ENCODE data around the gene ITPR3. TPM values are rescaled to one million over a fixed set of nuclear protein-coding genes. Genes with fewer than 3 reads are reported as not detected.

Gene ITPR3
- total and polyA plus RNA-seq, 4 donors = 0.49 to 2.8 (median 0.71) TPM

GRCh38 chr6:33733709-33734007 is 112.5 kb downstream of the ITPR3 start:
- TF ChIP-seq MAX (IDR thresholded peaks at IDR 0.05) = no peak
- no peak for TF ChIP-seq FOXA1 (IDR thresholded peaks at IDR 0.05)
- H3K36me3 ChIP-seq (ENCODE audit: control insufficient read depth in 4 of 4, insufficient read depth in 3 of 4, low read depth in 1 of 4, low read length in 3 of 4) = no peaks in the 10 kb centered on the region
- H3K9me3 ChIP-seq (ENCODE audit: control insufficient read depth in 4 of 4, low read length in 3 of 4) = no peaks in the 10 kb centered on the region
- no peak overlapping the region for H3K27ac ChIP-seq (ENCODE audit: low read depth in 1 of 2, low read length in 2 of 2)
- 96% methylated on average over 8 of the region's 8 CpGs for WGBS
- H3K9ac ChIP-seq (ENCODE audit: low read depth in 1 of 2, low read length in 2 of 2) = no peak overlapping the region
- no peak for DNase-seq (ENCODE audit: low spot score)
- no peaks in the 10 kb centered on the region for H3K27me3 ChIP-seq (ENCODE audit: control insufficient read depth in 4 of 4, insufficient read depth in 4 of 4, low read length in 3 of 4)
- H3K4me1 ChIP-seq (ENCODE audit: control insufficient read depth in 4 of 4, insufficient read depth in 4 of 4, low read length in 3 of 4) = peaks cover 0 to 17% (median 5%) of the 10 kb centered on the region in 4 donors
- no peak overlapping the region for H3K4me3 ChIP-seq (ENCODE audit: low read depth in 1 of 3, low read length in 3 of 3)

GRCh38 chr6:33735216-33735615 is 114.1 kb downstream of the ITPR3 start:
- H3K4me3 ChIP-seq (ENCODE audit: low read depth in 1 of 3, low read length in 3 of 3) = no peak overlapping the region
- peaks cover 9 to 33% (median 19%) of the 10 kb centered on the region in 4 donors for H3K4me1 ChIP-seq (ENCODE audit: control insufficient read depth in 4 of 4, insufficient read depth in 4 of 4, low read length in 3 of 4)
- TF ChIP-seq SP1 (IDR thresholded peaks at IDR 0.05) (no peak), REST (IDR thresholded peaks at IDR 0.05) (no peak), NR2F2 (IDR thresholded peaks at IDR 0.05) (no peak)
- H3K36me3 ChIP-seq (ENCODE audit: control insufficient read depth in 4 of 4, insufficient read depth in 3 of 4, low read depth in 1 of 4, low read length in 3 of 4) = no peaks in the 10 kb centered on the region
- H3K9ac ChIP-seq (ENCODE audit: low read depth in 1 of 2, low read length in 2 of 2) = no peak overlapping the region
- no peak for DNase-seq (ENCODE audit: low spot score)
- no peaks in the 10 kb centered on the region for H3K27me3 ChIP-seq (ENCODE audit: control insufficient read depth in 4 of 4, insufficient read depth in 4 of 4, low read length in 3 of 4)
- no peaks in the 10 kb centered on the region for H3K9me3 ChIP-seq (ENCODE audit: control insufficient read depth in 4 of 4, low read length in 3 of 4)
- WGBS = 86% methylated on average over 18 of the region's 18 CpGs
- no peak overlapping the region for H3K27ac ChIP-seq (ENCODE audit: low read depth in 1 of 2, low read length in 2 of 2)

GRCh38 chr6:33737267-33738026 is 116.3 kb downstream of the ITPR3 start:
- 85% methylated on average over 15 of the region's 15 CpGs for WGBS
- Histone ChIP-seq H3K4me3 (ENCODE audit: low read depth in 1 of 3, low read length in 3 of 3) (no peak overlapping the region), H3K27me3 (ENCODE audit: control insufficient read depth in 4 of 4, insufficient read depth in 4 of 4, low read length in 3 of 4) (no peaks in the 10 kb centered on the region), H3K27ac (ENCODE audit: low read depth in 1 of 2, low read length in 2 of 2) (peak overlapping the region in 1 of 2 donors; percentile 19), H3K9ac (ENCODE audit: low read depth in 1 of 2, low read length in 2 of 2) (no peak overlapping the region), H3K36me3 (ENCODE audit: control insufficient read depth in 4 of 4, insufficient read depth in 3 of 4, low read depth in 1 of 4, low read length in 3 of 4) (no peaks in the 10 kb centered on the region), H3K9me3 (ENCODE audit: control insufficient read depth in 4 of 4, low read length in 3 of 4) (no peaks in the 10 kb centered on the region), H3K4me1 (ENCODE audit: control insufficient read depth in 4 of 4, insufficient read depth in 4 of 4, low read length in 3 of 4) (peaks cover 12 to 35% (median 22%) of the 10 kb centered on the region in 4 donors)
- no peak for DNase-seq (ENCODE audit: low spot score)
- TF ChIP-seq HNF4A (conservative IDR thresholded peaks at IDR 0.05) = no peak
- TF ChIP-seq RAD21 (IDR thresholded peaks at IDR 0.05) = no peak
- TF ChIP-seq GABPA (IDR thresholded peaks at IDR 0.05 in 1 of 2, conservative IDR thresholded peaks at IDR 0.05 in 1 of 2) = no peak
- no peak for TF ChIP-seq ATF3 (IDR thresholded peaks at IDR 0.05)
- no peak for TF ChIP-seq TAF1 (conservative IDR thresholded peaks at IDR 0.05)
- TF ChIP-seq HNF4G (IDR thresholded peaks at IDR 0.05) = no peak
- no peak for TF ChIP-seq EGR1 (IDR thresholded peaks at IDR 0.05; ENCODE audit: low read depth in 2 of 2)
- TF ChIP-seq SP1 (IDR thresholded peaks at IDR 0.05) = no peak
- TF ChIP-seq FOXA2 (IDR thresholded peaks at IDR 0.05) = no peak
- TF ChIP-seq FOXA1 (IDR thresholded peaks at IDR 0.05) = no peak
